Gastrocnemius medialis (tissue), 4 donors: Measurements from ENCODE around the gene ZBTB39. TPM values are rescaled to one million over a fixed set of nuclear protein-coding genes. Genes with fewer than 3 reads are reported as not detected.
"Not testable (repeated sequence)": the region's sequence is repeated elsewhere in the genome, so short reads cannot be mapped to it uniquely, and the experiment has no call there.

Source experiments
- ATAC-seq, 2 donors: fragments of 150-250 bp; one replicate each; pipeline ENCODE4 v1.9.1; 2016
- DNase-seq, 2 donors: peaks; one replicate each; pipeline ENCODE4 v3.0.0-alpha.2; 2019
- H3K27ac ChIP-seq, 4 donors: fragments of 200-600 bp; sonication (generic); 1 replicate in 1 of 4; 2 replicates in 3 of 4; pipeline ENCODE4 v1.5.1; 2016 to 2018; ENCODE audit warnings: mild to moderate bottlenecking in 2 of 4, moderate library complexity in 1 of 4
- H3K27me3 ChIP-seq, 3 donors: fragments of 200-600 bp; sonication (generic) in 2 of 3; 1 replicate in 1 of 3; 2 replicates in 2 of 3; pipeline versions ENCODE4 v1.5.1 to v1.6.0; 2016 to 2019; ENCODE audit warnings: mild to moderate bottlenecking in 1 of 3, moderate library complexity in 1 of 3
- H3K36me3 ChIP-seq, 2 donors: fragments of 200-600 bp; sonication (generic) in 1 of 2; one replicate each; pipeline ENCODE4 v1.5.1; 2017 to 2018
- H3K4me1 ChIP-seq, 2 donors: fragments of 200-600 bp; sonication (generic) in 1 of 2; one replicate each; pipeline ENCODE4 v1.5.1; 2016 to 2017; ENCODE audit warnings: mild to moderate bottlenecking in 2 of 2
- H3K4me3 ChIP-seq, 4 donors: fragments of 200-600 bp; sonication (generic) in 3 of 4; 1 replicate in 1 of 4; 2 replicates in 3 of 4; pipeline ENCODE4 v1.5.1; 2016 to 2019; ENCODE audit warnings: mild to moderate bottlenecking in 2 of 4
- H3K9me3 ChIP-seq, 3 donors: fragments of 200-600 bp; sonication (generic) in 2 of 3; 1 replicate in 1 of 3; 2 replicates in 2 of 3; pipeline ENCODE4 v1.5.1; 2016 to 2019
- POLR2A ChIP-seq, 2 donors: fragments of 450-650 bp; IDR thresholded peaks; one replicate each; pipeline ENCODE4 v1.6.1; 2017; ENCODE audit warnings: antibody characterized with exemption in 2 of 2, mild to moderate bottlenecking in 2 of 2, moderate library complexity in 2 of 2
- in situ Hi-C, 4 donors: fragments of 200-750 bp; cut with MboI; loops; one replicate each; pipeline versions ENCODE4 v1.15.0 to v1.8.0; 2017; ENCODE audit warnings: low sequenced_read_pairs in 4 of 4
- intact Hi-C: fragments of 100-400 bp; cut with DNase I; formaldehyde crosslinking; loops from one replicate; pipeline ENCODE4 v1.15.1; 2023; ENCODE audit warnings: low total_unique reads
- total RNA-seq, 4 donors: library from RNA; depleted of rRNA; stranded (reverse); fragments of >200 nt; gene quantifications; one replicate each; pipeline versions ENCODE4 v1.1.0 to v1.2.3, GENCODE V29; 2016
- TF ChIP-seq, protein P1 (sequence below), 5 experiments: fragments of 450-650 bp in 3 of 5; fragments of 200-600 bp in 2 of 5; sonication (generic) in 2 of 5; IDR thresholded peaks in 4 of 5; conservative IDR thresholded peaks in 1 of 5; 1 replicate in 4 of 5; 2 replicates in 1 of 5; pipeline ENCODE4 v1.5.1; 2016 to 2019; ENCODE audit warnings: antibody characterized with exemption in 5 of 5, mild to moderate bottlenecking in 3 of 5, moderate library complexity in 3 of 5

Gene ZBTB39
- total RNA-seq, 4 donors from 2014 or later, result 2.2 to 3.8 (median 2.8) TPM

DNA sequence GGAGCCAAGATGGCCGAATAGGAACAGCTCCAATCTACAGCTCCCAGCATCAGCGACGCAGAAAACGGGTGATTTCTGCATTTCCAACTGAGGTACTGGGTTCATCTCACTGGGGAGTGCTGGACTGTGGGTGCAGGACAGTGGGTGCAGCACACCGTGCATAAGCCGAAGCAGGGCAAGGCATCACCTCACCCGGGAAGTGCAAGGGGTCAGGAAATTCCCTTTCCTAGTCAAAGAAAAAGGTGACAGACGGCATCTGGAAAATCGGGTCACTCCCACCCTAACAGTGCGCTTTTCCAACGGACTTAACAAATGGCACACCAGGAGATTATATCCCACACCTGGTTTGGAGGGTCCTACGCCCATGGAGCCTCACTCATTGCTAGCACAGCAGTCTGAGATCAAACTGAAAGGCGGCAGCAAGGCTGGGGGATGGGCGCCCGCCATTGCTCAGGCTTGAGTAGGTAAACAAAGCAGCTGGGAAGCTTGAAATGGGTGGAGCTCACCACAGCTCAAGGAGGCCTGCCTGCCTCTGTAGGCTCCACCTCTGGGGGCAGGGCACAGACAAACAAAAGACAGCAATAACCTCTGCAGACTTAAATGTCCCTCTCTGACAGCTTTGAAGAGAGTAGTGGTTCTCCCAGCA, 40.2 kb downstream of the ZBTB39 start:
- DNase-seq, H3K9me3 ChIP-seq, H3K4me1 ChIP-seq, H3K4me3 ChIP-seq, H3K36me3 ChIP-seq, ATAC-seq, in situ Hi-C loops, intact Hi-C loops, H3K27me3 ChIP-seq, H3K27ac ChIP-seq: not testable (repeated sequence)

DNA sequence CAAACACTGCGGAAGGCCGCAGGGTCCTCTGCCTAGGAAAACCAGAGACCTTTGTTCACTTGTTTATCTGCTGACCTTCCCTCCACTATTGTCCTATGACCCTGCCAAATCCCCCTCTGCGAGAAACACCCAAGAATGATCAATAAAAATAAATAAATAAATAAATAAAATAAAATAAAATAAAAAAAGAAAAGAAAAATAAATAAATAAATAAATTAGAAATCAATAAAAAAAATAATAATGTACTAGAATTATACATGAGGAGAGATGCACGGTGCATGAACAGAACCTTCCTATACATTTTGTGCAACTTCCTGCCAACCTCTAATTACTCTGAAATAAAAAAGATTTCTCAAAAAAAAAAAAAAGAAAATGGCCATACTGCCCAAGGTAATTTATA, 41.2 kb downstream of the ZBTB39 start:
- in situ Hi-C loops, H3K4me1 ChIP-seq, H3K9me3 ChIP-seq, H3K27ac ChIP-seq, ATAC-seq, intact Hi-C loops, DNase-seq, H3K36me3 ChIP-seq, H3K27me3 ChIP-seq, H3K4me3 ChIP-seq: not testable (repeated sequence)

DNA sequence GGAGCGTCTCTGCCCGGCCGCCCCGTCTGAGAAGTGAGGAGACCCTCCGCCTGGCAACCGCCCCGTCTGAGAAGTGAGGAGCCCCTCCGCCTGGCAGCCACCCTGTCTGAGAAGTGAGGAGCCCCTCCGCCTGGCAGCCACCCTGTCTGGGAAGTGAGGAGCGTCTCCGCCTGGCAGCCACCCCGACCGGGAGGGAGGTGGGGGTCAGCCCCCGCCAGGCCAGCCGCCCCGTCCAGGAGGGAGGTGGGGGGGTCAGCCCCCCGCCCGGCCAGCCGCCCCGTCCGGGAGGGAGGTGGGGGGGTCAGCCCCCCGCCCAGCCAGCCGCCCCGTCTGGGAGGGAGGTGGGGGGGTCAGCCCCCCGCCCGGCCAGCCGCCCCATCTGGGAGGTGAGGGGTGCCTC, 42.8 kb downstream of the ZBTB39 start:
- H3K36me3 ChIP-seq, ATAC-seq, H3K9me3 ChIP-seq, intact Hi-C loops, H3K27ac ChIP-seq, H3K4me3 ChIP-seq, H3K4me1 ChIP-seq, in situ Hi-C loops, DNase-seq, H3K27me3 ChIP-seq: not testable (repeated sequence)

DNA sequence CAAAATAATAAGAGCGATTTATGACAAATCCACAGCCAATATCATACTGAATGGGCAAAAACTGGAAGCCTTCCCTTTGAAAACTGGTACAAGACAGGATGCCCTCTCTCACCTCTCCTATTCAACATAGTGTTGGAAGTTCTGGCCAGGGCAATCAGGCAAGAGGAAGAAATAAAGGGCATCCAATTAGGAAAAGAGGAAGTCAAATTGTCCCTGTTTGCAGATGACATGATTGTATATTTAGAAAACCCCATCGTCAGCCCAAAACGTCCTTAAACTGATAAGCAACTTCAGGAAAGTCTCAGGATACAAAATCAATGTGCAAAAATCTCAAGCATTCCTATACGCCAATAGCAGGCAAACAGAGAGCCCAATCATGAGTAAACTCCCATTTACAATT, 44.1 kb downstream of the ZBTB39 start:
- H3K36me3 ChIP-seq, H3K4me1 ChIP-seq, H3K9me3 ChIP-seq, H3K4me3 ChIP-seq, H3K27me3 ChIP-seq, ATAC-seq, in situ Hi-C loops, DNase-seq, intact Hi-C loops, H3K27ac ChIP-seq: not testable (repeated sequence)

DNA sequence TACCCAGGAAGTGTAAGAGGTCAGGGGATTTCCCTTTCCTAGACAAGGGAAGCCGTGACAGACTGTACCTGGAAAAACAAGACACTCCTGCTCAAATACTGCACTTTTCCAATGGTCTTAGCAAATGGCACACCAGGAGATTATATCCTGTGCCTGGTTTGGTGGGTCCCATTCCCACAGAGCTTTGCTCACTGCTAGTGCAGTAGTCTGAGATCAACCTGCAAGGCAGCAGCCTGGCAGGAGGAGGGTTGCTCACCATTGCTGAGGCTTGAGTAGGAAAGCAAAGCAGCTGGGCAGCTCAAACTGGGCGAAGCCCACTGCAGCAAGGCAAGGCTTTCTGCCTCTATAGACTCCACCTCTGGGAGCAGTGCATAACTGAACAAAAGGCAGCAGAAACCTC, 47.9 kb downstream of the ZBTB39 start:
- H3K36me3 ChIP-seq, result no peaks in the 10 kb centered on the region
- ATAC-seq, result no peak

DNA sequence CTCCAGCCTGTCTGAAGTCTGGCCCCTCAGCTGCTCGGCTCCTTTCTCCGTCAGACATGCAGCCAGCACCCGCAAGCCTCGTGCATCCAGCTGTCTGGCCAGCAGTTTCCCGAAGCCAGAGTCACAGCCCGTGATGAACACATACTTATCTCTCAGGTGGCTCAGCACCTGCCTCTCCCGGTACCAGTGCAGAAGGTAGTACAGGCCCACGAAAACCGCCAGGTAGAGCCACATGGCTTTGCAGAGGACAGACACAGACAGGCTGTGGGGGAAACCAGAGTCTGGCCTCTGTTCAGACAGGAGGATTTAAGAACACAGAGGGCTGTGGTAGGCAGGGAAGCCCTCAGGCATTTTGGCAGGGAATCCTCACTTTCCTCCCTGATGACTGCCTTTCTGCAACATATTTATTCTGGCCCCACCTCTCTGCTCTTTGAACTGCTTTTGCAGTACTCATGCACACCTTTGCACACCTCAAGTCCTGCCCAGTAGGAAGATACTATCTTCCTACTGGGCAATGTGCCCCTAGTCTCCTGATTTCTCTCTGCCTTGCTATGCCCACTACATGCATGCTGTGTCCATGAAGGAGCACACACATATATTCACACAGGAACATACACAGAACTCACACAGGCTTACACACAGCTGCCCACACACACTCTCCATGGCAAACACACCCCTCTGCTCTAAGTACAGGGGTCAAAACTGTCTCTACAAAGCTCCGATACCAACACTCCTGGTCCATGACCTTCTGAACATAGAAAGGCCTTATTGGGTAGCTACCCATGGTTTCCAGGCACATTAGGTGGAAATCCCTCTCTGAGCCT, 48.9 kb downstream of the ZBTB39 start, which contains the start of gene RDH16:
RDH16 (minus strand) TSS at position 380 of the 824 bp plus-strand sequence; CDS start at position 234, 146 bp downstream.
- no peak within 1 kb of the TSS for H3K4me3 ChIP-seq
- H3K36me3 ChIP-seq, result no peaks in the 10 kb centered on the region
- H3K27ac ChIP-seq, result no peak within 1 kb of the TSS
- H3K27me3 ChIP-seq, result no peaks in the 10 kb centered on the region
- H3K4me1 ChIP-seq, result no peaks in the 10 kb centered on the region
- in situ Hi-C loops (no loop called here), intact Hi-C loops (no loop called here)
- TF ChIP-seq, protein P1, sequence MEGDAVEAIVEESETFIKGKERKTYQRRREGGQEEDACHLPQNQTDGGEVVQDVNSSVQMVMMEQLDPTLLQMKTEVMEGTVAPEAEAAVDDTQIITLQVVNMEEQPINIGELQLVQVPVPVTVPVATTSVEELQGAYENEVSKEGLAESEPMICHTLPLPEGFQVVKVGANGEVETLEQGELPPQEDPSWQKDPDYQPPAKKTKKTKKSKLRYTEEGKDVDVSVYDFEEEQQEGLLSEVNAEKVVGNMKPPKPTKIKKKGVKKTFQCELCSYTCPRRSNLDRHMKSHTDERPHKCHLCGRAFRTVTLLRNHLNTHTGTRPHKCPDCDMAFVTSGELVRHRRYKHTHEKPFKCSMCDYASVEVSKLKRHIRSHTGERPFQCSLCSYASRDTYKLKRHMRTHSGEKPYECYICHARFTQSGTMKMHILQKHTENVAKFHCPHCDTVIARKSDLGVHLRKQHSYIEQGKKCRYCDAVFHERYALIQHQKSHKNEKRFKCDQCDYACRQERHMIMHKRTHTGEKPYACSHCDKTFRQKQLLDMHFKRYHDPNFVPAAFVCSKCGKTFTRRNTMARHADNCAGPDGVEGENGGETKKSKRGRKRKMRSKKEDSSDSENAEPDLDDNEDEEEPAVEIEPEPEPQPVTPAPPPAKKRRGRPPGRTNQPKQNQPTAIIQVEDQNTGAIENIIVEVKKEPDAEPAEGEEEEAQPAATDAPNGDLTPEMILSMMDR (IDR thresholded peaks at IDR 0.05 in 4 of 5, conservative IDR thresholded peaks at IDR 0.05 in 1 of 5), result no peak
- no peak for TF ChIP-seq POLR2A (IDR thresholded peaks at IDR 0.05)
- H3K9me3 ChIP-seq, result no peaks in the 10 kb centered on the region
- no peak for ATAC-seq
- DNase-seq, result no peak

More for the DNA sequence above, 47.9 kb downstream of the ZBTB39 start:
- no peaks in the 10 kb centered on the region for H3K4me1 ChIP-seq
- intact Hi-C loops (no loop called here), in situ Hi-C loops (no loop called here)
- no peak for DNase-seq
- TF ChIP-seq, protein P1 (IDR thresholded peaks at IDR 0.05 in 4 of 5, conservative IDR thresholded peaks at IDR 0.05 in 1 of 5), result no peak
- TF ChIP-seq POLR2A (IDR thresholded peaks at IDR 0.05), result no peak
- no peaks in the 10 kb centered on the region for H3K9me3 ChIP-seq
- no peak overlapping the region for H3K4me3 ChIP-seq
- no peaks in the 10 kb centered on the region for H3K27me3 ChIP-seq
- H3K27ac ChIP-seq, result no peak overlapping the region
